Liver (tissue), 9 donors: ENCODE measurements around the gene HOATZ. TPM values are rescaled to one million over a fixed set of nuclear protein-coding genes. Genes with fewer than 3 reads are reported as not detected.

Experiments
- DNase-seq: peaks from one replicate; pipeline ENCODE4 v3.0.0-alpha.2; 2017; ENCODE audit warnings: low spot score
- H3K27ac ChIP-seq, 2 donors: one replicate each; pipeline ENCODE4 v1.7.0; 2013; ENCODE audit warnings: inconsistent platforms in 2 of 2, low read length in 2 of 2, control low read depth in 1 of 2, low read depth in 1 of 2, mild to moderate bottlenecking in 1 of 2
- H3K27me3 ChIP-seq, 4 donors: one replicate each; pipeline versions ENCODE4 v1.6.1 to v1.7.0; 2013; ENCODE audit warnings: low read length in 3 of 4, inconsistent platforms in 1 of 4, mild to moderate bottlenecking in 1 of 4, moderate library complexity in 1 of 4; ENCODE audit not compliant: control insufficient read depth in 4 of 4, insufficient read depth in 4 of 4
- H3K36me3 ChIP-seq, 4 donors: one replicate each; pipeline versions ENCODE4 v1.6.1 to v1.7.0; 2013; ENCODE audit warnings: low read length in 3 of 4, mild to moderate bottlenecking in 3 of 4, low read depth in 1 of 4, moderate library complexity in 1 of 4; ENCODE audit not compliant: control insufficient read depth in 4 of 4, insufficient read depth in 3 of 4
- H3K4me1 ChIP-seq, 4 donors: one replicate each; pipeline versions ENCODE4 v1.6.1 to v1.7.0; 2013; ENCODE audit warnings: low read length in 3 of 4, mild to moderate bottlenecking in 3 of 4, moderate library complexity in 1 of 4; ENCODE audit not compliant: control insufficient read depth in 4 of 4, insufficient read depth in 4 of 4
- H3K4me3 ChIP-seq, 3 donors: one replicate each; pipeline versions ENCODE4 v1.6.1 to v1.7.0; 2013; ENCODE audit warnings: low read length in 3 of 3, control low read depth in 1 of 3, low read depth in 1 of 3, mild to moderate bottlenecking in 1 of 3
- H3K9ac ChIP-seq, 2 donors: one replicate each; pipeline ENCODE4 v1.7.0; 2013; ENCODE audit warnings: low read length in 2 of 2, mild to moderate bottlenecking in 2 of 2, moderate library complexity in 2 of 2, control low read depth in 1 of 2, low read depth in 1 of 2
- H3K9me3 ChIP-seq, 4 donors: one replicate each; pipeline versions ENCODE4 v1.6.1 to v1.7.0; 2013; ENCODE audit warnings: low read length in 3 of 4; ENCODE audit not compliant: control insufficient read depth in 4 of 4
- EGR1 ChIP-seq, 2 donors: IDR thresholded peaks; 2 replicates each; pipeline ENCODE4 v1.6.1; 2016 to 2018; ENCODE audit warnings: antibody characterized with exemption in 2 of 2, low read depth in 2 of 2
- FOXA1 ChIP-seq: IDR thresholded peaks from 2 replicates; pipeline ENCODE4 v1.6.1; 2016; ENCODE audit warnings: antibody characterized with exemption
- FOXA2 ChIP-seq: IDR thresholded peaks from 2 replicates; pipeline ENCODE4 v1.6.1; 2016; ENCODE audit warnings: antibody characterized with exemption
- GABPA ChIP-seq, 2 donors: IDR thresholded peaks in 1 of 2; conservative IDR thresholded peaks in 1 of 2; 2 replicates each; pipeline ENCODE4 v1.6.1; 2016; ENCODE audit warnings: antibody characterized with exemption in 2 of 2, mild to moderate bottlenecking in 1 of 2, moderate library complexity in 1 of 2
- HNF4A ChIP-seq, 2 donors: conservative IDR thresholded peaks; 2 replicates each; pipeline ENCODE4 v1.6.1; 2016; ENCODE audit warnings: antibody characterized with exemption in 2 of 2, mild to moderate bottlenecking in 2 of 2
- HNF4G ChIP-seq: IDR thresholded peaks from 2 replicates; pipeline ENCODE4 v1.6.1; 2016; ENCODE audit warnings: antibody characterized with exemption
- JUND ChIP-seq, 2 donors: IDR thresholded peaks; 2 replicates each; pipeline ENCODE4 v1.6.1; 2016; ENCODE audit warnings: antibody characterized with exemption in 2 of 2
- NR2F2 ChIP-seq: IDR thresholded peaks from 2 replicates; pipeline ENCODE4 v1.6.1; 2016; ENCODE audit warnings: antibody characterized with exemption
- RAD21 ChIP-seq, 2 donors: IDR thresholded peaks; 2 replicates each; pipeline ENCODE4 v1.6.1; 2016; ENCODE audit warnings: antibody characterized with exemption in 2 of 2, mild to moderate bottlenecking in 2 of 2
- RXRA ChIP-seq, 2 donors: IDR thresholded peaks; 2 replicates each; pipeline ENCODE4 v1.6.1; 2017 to 2018; ENCODE audit warnings: antibody characterized with exemption in 2 of 2, mild to moderate bottlenecking in 1 of 2
- SP1 ChIP-seq: IDR thresholded peaks from 2 replicates; pipeline ENCODE4 v1.6.1; 2018; ENCODE audit warnings: antibody characterized with exemption, mild to moderate bottlenecking
- TAF1 ChIP-seq: conservative IDR thresholded peaks from 2 replicates; pipeline ENCODE4 v1.6.1; 2016; ENCODE audit warnings: antibody characterized with exemption, mild to moderate bottlenecking
- YY1 ChIP-seq: IDR thresholded peaks from 2 replicates; pipeline ENCODE4 v1.6.1; 2016; ENCODE audit warnings: antibody characterized with exemption, mild to moderate bottlenecking
- WGBS: extraction: QIAGEN DNeasy Blood & Tissue Kit; methylation state at CpG from one replicate; pipeline ENCODE4 v1.1.7; 2013; 5-methylcytosine and 5-hydroxymethylcytosine counted together
- polyA plus RNA-seq, 2 donors: library from polyadenylated mRNA; stranded (reverse) in 1 of 2; unstranded in 1 of 2; fragments of 200-250 nt in 1 of 2; fragments of >200 nt in 1 of 2; fragmentation: Nextera tagmentation in 1 of 2; extraction: Ambion mirVana in 1 of 2; gene quantifications; one replicate each; pipeline versions ENCODE4 v1.2.1 to v1.2.3, GENCODE V29; 2013 to 2015
- total RNA-seq, 2 donors: library from RNA; depleted of rRNA; stranded (reverse); fragments of >200 nt; gene quantifications; one replicate each; pipeline ENCODE4 v1.2.3, GENCODE V29; 2014
- TF ChIP-seq, protein P1 (sequence below): fragments of 150-350 bp; IDR thresholded peaks from 2 replicates; pipeline ENCODE4 v1.5.1; 2017; ENCODE audit warnings: improper control_type of control experiment, low read depth, low read length; ENCODE audit not compliant: missing input control
- TF ChIP-seq, protein P2 (sequence below): IDR thresholded peaks from 2 replicates; pipeline ENCODE4 v1.6.1; 2016; ENCODE audit warnings: antibody characterized with exemption
- TF ChIP-seq, protein P3 (sequence below): IDR thresholded peaks from 2 replicates; pipeline ENCODE4 v1.6.1; 2016; ENCODE audit warnings: antibody characterized with exemption
- TF ChIP-seq, protein P4 (sequence below): IDR thresholded peaks from 2 replicates; pipeline ENCODE4 v1.6.1; 2016; ENCODE audit warnings: antibody characterized with exemption
- TF ChIP-seq, protein P5 (sequence below): IDR thresholded peaks from 2 replicates; pipeline ENCODE4 v1.6.1; 2016; ENCODE audit warnings: antibody characterized with exemption, mild to moderate bottlenecking
- donor health status: healthy.
- donor health status: healthy.
- donor health status: healthy.
- donor health status: healthy.
- donor health status: healthy.

The HOATZ gene
- total and polyA plus RNA-seq, 4 donors, result not detected

DNA sequence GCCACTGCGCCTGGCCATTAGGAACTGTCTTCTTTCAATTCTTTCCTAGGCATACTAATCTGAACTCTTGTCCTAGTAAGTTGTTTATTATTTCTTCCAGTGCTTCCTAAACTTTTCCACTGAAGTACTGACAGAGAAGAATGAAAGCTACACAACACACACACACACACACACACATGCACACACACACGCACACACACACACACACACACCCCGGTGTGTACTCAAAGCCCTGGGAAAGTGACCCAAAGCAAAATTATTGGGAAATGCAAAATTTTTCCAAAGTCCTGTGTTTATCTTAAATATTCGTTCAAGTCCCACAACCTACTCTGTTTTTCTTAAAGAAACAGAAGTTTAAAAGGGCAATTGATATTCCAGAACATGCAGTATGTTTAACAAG, 68.3 kb downstream of the HOATZ start:
- peak; percentile 39 for TF ChIP-seq SP1
- no peak for TF ChIP-seq RAD21 (IDR thresholded peaks at IDR 0.05)
- no peak for TF ChIP-seq TAF1
- TF ChIP-seq, protein P1, sequence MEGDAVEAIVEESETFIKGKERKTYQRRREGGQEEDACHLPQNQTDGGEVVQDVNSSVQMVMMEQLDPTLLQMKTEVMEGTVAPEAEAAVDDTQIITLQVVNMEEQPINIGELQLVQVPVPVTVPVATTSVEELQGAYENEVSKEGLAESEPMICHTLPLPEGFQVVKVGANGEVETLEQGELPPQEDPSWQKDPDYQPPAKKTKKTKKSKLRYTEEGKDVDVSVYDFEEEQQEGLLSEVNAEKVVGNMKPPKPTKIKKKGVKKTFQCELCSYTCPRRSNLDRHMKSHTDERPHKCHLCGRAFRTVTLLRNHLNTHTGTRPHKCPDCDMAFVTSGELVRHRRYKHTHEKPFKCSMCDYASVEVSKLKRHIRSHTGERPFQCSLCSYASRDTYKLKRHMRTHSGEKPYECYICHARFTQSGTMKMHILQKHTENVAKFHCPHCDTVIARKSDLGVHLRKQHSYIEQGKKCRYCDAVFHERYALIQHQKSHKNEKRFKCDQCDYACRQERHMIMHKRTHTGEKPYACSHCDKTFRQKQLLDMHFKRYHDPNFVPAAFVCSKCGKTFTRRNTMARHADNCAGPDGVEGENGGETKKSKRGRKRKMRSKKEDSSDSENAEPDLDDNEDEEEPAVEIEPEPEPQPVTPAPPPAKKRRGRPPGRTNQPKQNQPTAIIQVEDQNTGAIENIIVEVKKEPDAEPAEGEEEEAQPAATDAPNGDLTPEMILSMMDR, result no peak
- TF ChIP-seq, protein P2, sequence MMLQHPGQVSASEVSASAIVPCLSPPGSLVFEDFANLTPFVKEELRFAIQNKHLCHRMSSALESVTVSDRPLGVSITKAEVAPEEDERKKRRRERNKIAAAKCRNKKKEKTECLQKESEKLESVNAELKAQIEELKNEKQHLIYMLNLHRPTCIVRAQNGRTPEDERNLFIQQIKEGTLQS, result no peak
- no peak for TF ChIP-seq YY1
- TF ChIP-seq, protein P3, sequence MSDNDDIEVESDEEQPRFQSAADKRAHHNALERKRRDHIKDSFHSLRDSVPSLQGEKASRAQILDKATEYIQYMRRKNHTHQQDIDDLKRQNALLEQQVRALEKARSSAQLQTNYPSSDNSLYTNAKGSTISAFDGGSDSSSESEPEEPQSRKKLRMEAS, result no peak
- no peak for TF ChIP-seq JUND (IDR thresholded peaks at IDR 0.05)
- no peak for TF ChIP-seq FOXA2
- peak in 1 of 2 donors; percentile 13 for TF ChIP-seq RXRA (IDR thresholded peaks at IDR 0.05)
- TF ChIP-seq FOXA1, result no peak
- no peak for TF ChIP-seq GABPA (IDR thresholded peaks at IDR 0.05 in 1 of 2, conservative IDR thresholded peaks at IDR 0.05 in 1 of 2)
- TF ChIP-seq, protein P4, sequence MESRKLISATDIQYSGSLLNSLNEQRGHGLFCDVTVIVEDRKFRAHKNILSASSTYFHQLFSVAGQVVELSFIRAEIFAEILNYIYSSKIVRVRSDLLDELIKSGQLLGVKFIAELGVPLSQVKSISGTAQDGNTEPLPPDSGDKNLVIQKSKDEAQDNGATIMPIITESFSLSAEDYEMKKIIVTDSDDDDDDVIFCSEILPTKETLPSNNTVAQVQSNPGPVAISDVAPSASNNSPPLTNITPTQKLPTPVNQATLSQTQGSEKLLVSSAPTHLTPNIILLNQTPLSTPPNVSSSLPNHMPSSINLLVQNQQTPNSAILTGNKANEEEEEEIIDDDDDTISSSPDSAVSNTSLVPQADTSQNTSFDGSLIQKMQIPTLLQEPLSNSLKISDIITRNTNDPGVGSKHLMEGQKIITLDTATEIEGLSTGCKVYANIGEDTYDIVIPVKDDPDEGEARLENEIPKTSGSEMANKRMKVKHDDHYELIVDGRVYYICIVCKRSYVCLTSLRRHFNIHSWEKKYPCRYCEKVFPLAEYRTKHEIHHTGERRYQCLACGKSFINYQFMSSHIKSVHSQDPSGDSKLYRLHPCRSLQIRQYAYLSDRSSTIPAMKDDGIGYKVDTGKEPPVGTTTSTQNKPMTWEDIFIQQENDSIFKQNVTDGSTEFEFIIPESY, result no peak
- TF ChIP-seq HNF4A (conservative IDR thresholded peaks at IDR 0.05), result peak in 1 of 2 donors; percentile 34
- TF ChIP-seq HNF4G, result no peak
- Histone ChIP-seq H3K27me3 (no peaks in the 10 kb centered on the region), H3K9me3 (no peaks in the 10 kb centered on the region), H3K4me3 (no peak overlapping the region), H3K9ac (no peak overlapping the region), H3K4me1 (peaks cover 0 to 8% (median under 1%) of the 10 kb centered on the region in 4 donors), H3K36me3 (no peaks in the 10 kb centered on the region), H3K27ac (no peak overlapping the region)
- no peak for DNase-seq
- 41% methylated on average over 4 of the region's 4 CpGs for WGBS

DNA sequence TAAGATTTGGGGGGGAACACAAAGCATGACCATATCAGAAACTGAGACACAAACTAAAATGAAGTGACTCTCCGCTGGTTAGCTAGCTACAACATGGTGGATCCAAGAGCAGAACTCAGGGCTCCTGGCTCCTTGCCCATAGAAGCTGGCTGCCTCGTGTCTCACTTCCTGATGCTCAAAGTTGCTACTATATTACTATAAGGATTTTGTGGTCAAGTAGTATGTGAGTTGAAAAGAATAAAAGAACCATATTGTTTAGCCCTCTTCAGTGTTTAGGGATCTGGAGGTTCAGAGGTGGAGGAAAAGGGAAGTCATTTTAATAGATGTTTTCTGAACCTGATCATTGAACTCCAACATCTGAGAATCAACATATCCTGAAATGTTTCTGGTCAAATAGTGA, 70.8 kb downstream of the HOATZ start:
- H3K27ac ChIP-seq, result no peak overlapping the region
- H3K27me3 ChIP-seq, result no peaks in the 10 kb centered on the region
- H3K9me3 ChIP-seq, result no peaks in the 10 kb centered on the region
- TF ChIP-seq, protein P5, sequence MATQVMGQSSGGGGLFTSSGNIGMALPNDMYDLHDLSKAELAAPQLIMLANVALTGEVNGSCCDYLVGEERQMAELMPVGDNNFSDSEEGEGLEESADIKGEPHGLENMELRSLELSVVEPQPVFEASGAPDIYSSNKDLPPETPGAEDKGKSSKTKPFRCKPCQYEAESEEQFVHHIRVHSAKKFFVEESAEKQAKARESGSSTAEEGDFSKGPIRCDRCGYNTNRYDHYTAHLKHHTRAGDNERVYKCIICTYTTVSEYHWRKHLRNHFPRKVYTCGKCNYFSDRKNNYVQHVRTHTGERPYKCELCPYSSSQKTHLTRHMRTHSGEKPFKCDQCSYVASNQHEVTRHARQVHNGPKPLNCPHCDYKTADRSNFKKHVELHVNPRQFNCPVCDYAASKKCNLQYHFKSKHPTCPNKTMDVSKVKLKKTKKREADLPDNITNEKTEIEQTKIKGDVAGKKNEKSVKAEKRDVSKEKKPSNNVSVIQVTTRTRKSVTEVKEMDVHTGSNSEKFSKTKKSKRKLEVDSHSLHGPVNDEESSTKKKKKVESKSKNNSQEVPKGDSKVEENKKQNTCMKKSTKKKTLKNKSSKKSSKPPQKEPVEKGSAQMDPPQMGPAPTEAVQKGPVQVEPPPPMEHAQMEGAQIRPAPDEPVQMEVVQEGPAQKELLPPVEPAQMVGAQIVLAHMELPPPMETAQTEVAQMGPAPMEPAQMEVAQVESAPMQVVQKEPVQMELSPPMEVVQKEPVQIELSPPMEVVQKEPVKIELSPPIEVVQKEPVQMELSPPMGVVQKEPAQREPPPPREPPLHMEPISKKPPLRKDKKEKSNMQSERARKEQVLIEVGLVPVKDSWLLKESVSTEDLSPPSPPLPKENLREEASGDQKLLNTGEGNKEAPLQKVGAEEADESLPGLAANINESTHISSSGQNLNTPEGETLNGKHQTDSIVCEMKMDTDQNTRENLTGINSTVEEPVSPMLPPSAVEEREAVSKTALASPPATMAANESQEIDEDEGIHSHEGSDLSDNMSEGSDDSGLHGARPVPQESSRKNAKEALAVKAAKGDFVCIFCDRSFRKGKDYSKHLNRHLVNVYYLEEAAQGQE, result no peak
- TF ChIP-seq SP1 (no peak), FOXA1 (no peak), TAF1 (no peak), JUND (IDR thresholded peaks at IDR 0.05) (no peak), HNF4A (conservative IDR thresholded peaks at IDR 0.05) (no peak), HNF4G (no peak), NR2F2 (no peak), FOXA2 (no peak), GABPA (IDR thresholded peaks at IDR 0.05 in 1 of 2, conservative IDR thresholded peaks at IDR 0.05 in 1 of 2) (no peak), YY1 (no peak), RXRA (IDR thresholded peaks at IDR 0.05) (no peak), EGR1 (IDR thresholded peaks at IDR 0.05; ENCODE audit: low read depth in 2 of 2) (no peak)
- TF ChIP-seq, protein P2, result no peak
- TF ChIP-seq, protein P4, result no peak
- TF ChIP-seq, protein P3, result no peak
- TF ChIP-seq, protein P1, result no peak
- 56% methylated on average over 2 of the region's 2 CpGs for WGBS
- no peak overlapping the region for H3K9ac ChIP-seq
- H3K4me3 ChIP-seq, result no peak overlapping the region
- no peaks in the 10 kb centered on the region for H3K36me3 ChIP-seq
- H3K4me1 ChIP-seq, result peaks cover 0 to 8% (median under 1%) of the 10 kb centered on the region in 4 donors
- no peak for DNase-seq
